Heart left ventricle (tissue), 13 donors: ENCODE measurements around the gene SPECC1L.

ENCODE experiments used
- CTCF ChIP-seq, 12 donors: fragments of 200-600 bp; sonication (generic) in 4 of 12; IDR thresholded peaks; one replicate each; pipeline versions ENCODE4 v1.5.0 to v1.8.0; 2018 to 2022; ENCODE audit warnings: antibody characterized with exemption in 12 of 12, mild to moderate bottlenecking in 5 of 12
- POLR2A ChIP-seq, 2 donors: fragments of 450-650 bp; IDR thresholded peaks; one replicate each; pipeline ENCODE4 v1.6.1; 2017; ENCODE audit warnings: antibody characterized with exemption in 2 of 2, mild to moderate bottlenecking in 2 of 2, moderate library complexity in 2 of 2
- donor health status: ischemic (EF 13 %, LVEDD 7.1; RV severe dilation, severe dysfunction).
- donor health status: DM: no; HTN: yes; CAD: no.
- donor health status: DM: no; HTN: no; CAD: no.
- donor health status: ischemic (EF 25% LVEDD 6.9; RV normal size, moderate dysfunction).
- donor health status: ischemic (EF 25% LVEDD 5.7; RV mildly dilated, moderate dysfunction).
- donor health status: ischemic (EF 35%, LVEDD 5.7; RV mildly dilated, moderate dysfunction).
- donor health status: nonischemic (EF 11% LVEDD 7.7; RV severe dilation, severe dysfunction).
- donor health status: DM: yes; HTN: yes; CAD: no.
- donor health status: PGD.
- donor health status: ischemic (EF 29% LVEDD 5.4; RV normal size, mild dysfunction).
- donor health status: nonischemic (EF 23%, LVEDD 6.1; RV moderate dilation, normal function).

DNA sequence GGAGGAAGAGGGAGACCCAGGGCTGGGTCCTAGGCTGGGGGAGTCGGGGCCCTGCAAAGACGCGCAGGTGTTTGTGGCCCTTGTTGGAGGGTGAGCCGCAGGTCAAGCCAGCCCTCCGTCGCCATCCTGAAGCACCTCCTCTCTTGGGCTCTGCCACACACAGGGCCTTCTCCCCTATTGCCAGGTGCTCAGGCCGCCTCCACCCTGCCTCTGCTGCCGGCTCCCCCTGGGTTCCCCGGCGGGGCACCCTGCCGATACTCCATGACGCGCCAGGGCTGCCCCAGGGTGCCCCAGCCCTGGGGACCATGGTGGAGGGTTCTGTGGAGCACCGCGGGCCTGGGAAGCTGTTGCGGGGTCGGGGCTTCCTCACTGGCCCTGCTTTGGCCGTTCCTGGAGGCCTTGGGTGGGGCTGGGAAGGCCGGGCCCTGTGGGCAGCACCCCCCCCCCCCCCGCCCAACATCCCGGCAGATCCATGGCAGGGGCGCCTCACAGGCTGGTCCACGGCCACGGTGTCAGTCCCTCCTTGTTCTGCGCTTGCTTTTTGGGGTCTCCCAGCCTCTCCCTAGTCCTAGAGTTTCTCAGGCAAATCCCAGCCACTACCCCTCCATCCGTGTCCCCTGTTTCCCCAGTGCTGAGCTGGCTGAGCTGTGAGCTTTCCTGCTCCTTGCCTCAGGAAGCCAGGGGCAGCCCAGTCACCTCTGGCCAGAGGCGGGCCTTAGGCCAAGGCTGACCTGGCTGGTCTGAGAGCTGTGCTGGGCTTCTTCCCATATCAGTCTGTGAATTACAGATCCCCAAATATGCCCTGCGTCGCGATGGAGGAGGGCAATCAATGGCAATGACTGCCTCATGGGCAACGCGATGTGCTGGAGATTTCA, 154.5 kb downstream of the SPECC1L start:
- TF ChIP-seq POLR2A (IDR thresholded peaks at IDR 0.05) (no peak), CTCF (IDR thresholded peaks at IDR 0.05) (no peak)
